Karpas-422 (cell line): ENCODE measurements around the gene ELFN1. TPM values are rescaled to one million over a fixed set of nuclear protein-coding genes. Genes with fewer than 3 reads are reported as not detected.

Experiments
- DNase-seq: peaks from one replicate; pipeline ENCODE4 v3.0.0-alpha.2; 2015
- H2AFZ ChIP-seq: fragments of 200-600 bp; sonication (generic); 2 replicates; pipeline ENCODE4 v1.6.1; 2014; ENCODE audit warnings: antibody characterized with exemption, low read length, mixed read lengths
- H3K27ac ChIP-seq: fragments of 200-600 bp; sonication (generic); 2 replicates; pipeline ENCODE4 v1.5.1; 2014; ENCODE audit warnings: mild to moderate bottlenecking, low read length, moderate library complexity
- H3K27me3 ChIP-seq: fragments of 200-600 bp; sonication (generic); 2 replicates; pipeline ENCODE4 v1.6.1; 2014; ENCODE audit warnings: low read length, mixed read lengths
- H3K36me3 ChIP-seq: fragments of 200-600 bp; sonication (generic); 2 replicates; pipeline ENCODE4 v1.6.1; 2014; ENCODE audit warnings: low read length, mixed read lengths; ENCODE audit not compliant: insufficient read depth
- H3K4me1 ChIP-seq: fragments of 200-600 bp; sonication (generic); 2 replicates; pipeline ENCODE4 v1.6.1; 2014; ENCODE audit warnings: mild to moderate bottlenecking, low read length, mixed read lengths
- H3K4me2 ChIP-seq: fragments of 200-600 bp; sonication (generic); 2 replicates; pipeline ENCODE4 v1.6.1; 2014; ENCODE audit warnings: low read length, low read depth, mild to moderate bottlenecking; ENCODE audit not compliant: poor library complexity, severe bottlenecking
- H3K4me3 ChIP-seq: fragments of 200-600 bp; sonication (generic); 2 replicates; pipeline ENCODE4 v1.5.1; 2014; ENCODE audit warnings: mild to moderate bottlenecking, antibody characterized with exemption, low read length, mixed read lengths
- H3K79me2 ChIP-seq: fragments of 200-600 bp; sonication (generic); 2 replicates; pipeline ENCODE4 v1.6.1; 2014; ENCODE audit warnings: mild to moderate bottlenecking, low read length, mixed read lengths
- H3K9ac ChIP-seq: fragments of 200-600 bp; sonication (generic); 2 replicates; pipeline ENCODE4 v1.6.0; 2014; ENCODE audit warnings: low read length
- H3K9me2 ChIP-seq: fragments of 200-600 bp; sonication (generic), shearing (Covaris generic); replicated peaks from 2 replicates; pipeline ENCODE4 v1.6.0; 2014; ENCODE audit warnings: mild to moderate bottlenecking, low read length, moderate library complexity; ENCODE audit not compliant: insufficient read depth
- H3K9me3 ChIP-seq: fragments of 300-700, 200-600 bp; sonication (generic); 2 replicates; pipeline ENCODE4 v1.6.1; 2014; ENCODE audit warnings: low read length, mixed read lengths
- H4K20me1 ChIP-seq: fragments of 200-600 bp; sonication (generic); 2 replicates; pipeline ENCODE4 v1.6.1; 2014; ENCODE audit warnings: mild to moderate bottlenecking, antibody characterized with exemption, low read length, low read depth; ENCODE audit not compliant: insufficient read depth
- total RNA-seq: library from RNA; depleted of rRNA; stranded (reverse); fragments of >200 nt; shearing (Covaris generic); gene quantifications from 2 replicates; pipeline ENCODE4 v1.2.3, GENCODE V29; 2014; ENCODE audit warnings: low replicate concordance

ELFN1 gene
- total RNA-seq, 1 experiment from 2014 or later = not detected

- H3K27me3 ChIP-seq = no peaks in the 10 kb centered on the region
Measured at GRCh38 chr7:1639532-1640175, 30.4 kb upstream of the ELFN1 start.

DNA sequence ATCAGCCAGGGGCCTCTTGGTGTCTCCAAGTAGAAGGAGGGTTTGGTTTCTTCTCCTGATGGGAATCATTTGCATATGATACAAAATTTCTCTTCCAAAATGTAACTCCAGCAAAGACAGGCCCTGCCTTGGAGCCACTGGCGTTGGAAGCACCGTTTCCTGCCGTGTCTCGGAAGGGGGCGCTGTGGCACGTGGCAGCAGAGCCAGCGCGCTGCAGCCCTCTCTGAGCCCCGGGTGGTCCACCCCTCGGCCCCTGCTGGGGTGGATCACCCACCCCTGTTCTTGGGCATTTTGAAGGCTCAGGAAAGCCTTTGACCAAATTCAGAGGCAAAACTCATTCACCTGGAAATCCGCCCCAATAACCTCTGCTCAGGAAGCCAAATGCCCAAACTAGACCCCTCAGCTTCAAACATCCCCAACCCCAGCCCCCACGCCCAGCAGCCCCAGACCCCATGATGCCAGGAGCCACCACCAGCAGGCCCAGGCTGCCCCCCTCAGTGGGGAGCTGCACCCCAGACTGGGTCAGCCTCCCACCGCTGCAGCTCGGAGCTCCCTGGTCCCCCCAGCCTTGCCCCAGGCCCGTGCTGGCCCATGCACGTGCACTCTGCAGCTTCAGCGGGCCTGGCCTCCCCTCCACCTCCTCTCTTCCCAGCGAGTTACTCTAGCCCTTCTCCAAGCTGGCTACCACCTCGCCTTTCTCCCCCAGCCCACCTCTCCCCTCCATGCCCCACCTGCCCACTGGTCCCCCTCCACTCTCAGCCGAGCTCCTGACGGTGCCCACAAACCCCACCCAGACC, 29.5 kb upstream of the ELFN1 start:
- Histone ChIP-seq H3K4me2 (no peak overlapping the region), H3K9me3 (no peaks in the 10 kb centered on the region; the same call in 1 of the 2 replicates), H3K9ac (no peak overlapping the region)

More at GRCh38 chr7:1639532-1640175, 30.4 kb upstream of the ELFN1 start:
- no peak overlapping the region for H3K9ac ChIP-seq
- H4K20me1 ChIP-seq = no peaks in the 10 kb centered on the region
- H3K27ac ChIP-seq = no peak overlapping the region
- H3K4me3 ChIP-seq = no peak overlapping the region
- H3K36me3 ChIP-seq = no peaks in the 10 kb centered on the region
- H3K79me2 ChIP-seq = no peaks in the 10 kb centered on the region
- no peaks in the 10 kb centered on the region; the same call in 1 of the 2 replicates for H3K9me3 ChIP-seq
- no peak for DNase-seq
- H2AFZ ChIP-seq = no peak overlapping the region
- no peak overlapping the region for H3K4me2 ChIP-seq
- no peaks in the 10 kb centered on the region for H3K9me2 ChIP-seq
- no peaks in the 10 kb centered on the region for H3K4me1 ChIP-seq

DNA sequence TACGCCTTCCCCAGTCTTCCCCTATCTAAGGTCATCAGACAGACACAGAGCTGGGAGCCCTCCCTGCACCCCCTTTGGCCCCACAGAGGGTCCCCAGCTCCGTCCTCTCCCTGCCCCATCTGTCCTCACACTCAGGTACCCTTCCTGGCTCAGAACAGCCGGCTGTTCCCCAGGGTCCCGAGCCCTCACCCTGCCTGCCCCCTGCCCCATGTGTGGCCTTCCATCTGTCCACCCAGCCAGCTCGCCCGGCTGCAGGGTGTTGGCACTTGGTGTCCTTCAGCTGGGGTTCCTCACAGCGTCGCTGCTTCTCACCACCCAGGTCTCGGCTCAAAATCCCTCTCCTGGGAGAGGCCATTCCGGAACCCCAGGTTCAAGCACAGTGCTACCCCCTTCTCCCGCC, 28.9 kb upstream of the ELFN1 start:
- no peaks in the 10 kb centered on the region for H3K4me1 ChIP-seq
- no peak for DNase-seq
- H3K4me3 ChIP-seq = no peak overlapping the region
- H3K9me2 ChIP-seq = no peaks in the 10 kb centered on the region
- no peak overlapping the region for H2AFZ ChIP-seq
- H3K27ac ChIP-seq = no peak overlapping the region
- no peaks in the 10 kb centered on the region for H3K36me3 ChIP-seq
- no peaks in the 10 kb centered on the region for H3K27me3 ChIP-seq
- H3K9ac ChIP-seq = no peak overlapping the region
- H3K79me2 ChIP-seq = no peaks in the 10 kb centered on the region
- no peaks in the 10 kb centered on the region for H3K9me3 ChIP-seq
- H4K20me1 ChIP-seq = no peaks in the 10 kb centered on the region
- H3K4me2 ChIP-seq = no peak overlapping the region

More for the DNA sequence above, 29.5 kb upstream of the ELFN1 start:
- H3K27ac ChIP-seq = no peak overlapping the region
- no peaks in the 10 kb centered on the region for H4K20me1 ChIP-seq
- H2AFZ ChIP-seq = no peak overlapping the region
- no peaks in the 10 kb centered on the region for H3K79me2 ChIP-seq
- no peaks in the 10 kb centered on the region for H3K4me1 ChIP-seq
- H3K4me3 ChIP-seq = no peak overlapping the region
- H3K36me3 ChIP-seq = no peaks in the 10 kb centered on the region
- no peaks in the 10 kb centered on the region for H3K27me3 ChIP-seq
- peak; percentile 63 for DNase-seq
- no peaks in the 10 kb centered on the region for H3K9me2 ChIP-seq

GRCh38 chr7:1641661-1642260, 28.3 kb upstream of the ELFN1 start:
- DNase-seq = no peak
- Histone ChIP-seq H3K27me3 (no peaks in the 10 kb centered on the region), H3K4me3 (no peak overlapping the region), H3K79me2 (no peaks in the 10 kb centered on the region), H2AFZ (no peak overlapping the region), H3K9me2 (no peaks in the 10 kb centered on the region), H3K27ac (no peak overlapping the region), H3K36me3 (no peaks in the 10 kb centered on the region), H3K4me1 (no peaks in the 10 kb centered on the region), H4K20me1 (no peaks in the 10 kb centered on the region), H3K4me2 (no peak overlapping the region), H3K9ac (no peak overlapping the region), H3K9me3 (no peaks in the 10 kb centered on the region)

GRCh38 chr7:1642291-1642731, 27.8 kb upstream of the ELFN1 start:
- Histone ChIP-seq H3K27me3 (no peaks in the 10 kb centered on the region), H2AFZ (no peak overlapping the region), H3K36me3 (no peaks in the 10 kb centered on the region), H3K27ac (no peak overlapping the region), H3K4me1 (no peaks in the 10 kb centered on the region), H3K9ac (no peak overlapping the region), H3K4me3 (no peak overlapping the region), H3K4me2 (no peak overlapping the region), H3K9me3 (no peaks in the 10 kb centered on the region), H4K20me1 (no peaks in the 10 kb centered on the region), H3K79me2 (no peaks in the 10 kb centered on the region), H3K9me2 (no peaks in the 10 kb centered on the region)
- DNase-seq = no peak

DNA sequence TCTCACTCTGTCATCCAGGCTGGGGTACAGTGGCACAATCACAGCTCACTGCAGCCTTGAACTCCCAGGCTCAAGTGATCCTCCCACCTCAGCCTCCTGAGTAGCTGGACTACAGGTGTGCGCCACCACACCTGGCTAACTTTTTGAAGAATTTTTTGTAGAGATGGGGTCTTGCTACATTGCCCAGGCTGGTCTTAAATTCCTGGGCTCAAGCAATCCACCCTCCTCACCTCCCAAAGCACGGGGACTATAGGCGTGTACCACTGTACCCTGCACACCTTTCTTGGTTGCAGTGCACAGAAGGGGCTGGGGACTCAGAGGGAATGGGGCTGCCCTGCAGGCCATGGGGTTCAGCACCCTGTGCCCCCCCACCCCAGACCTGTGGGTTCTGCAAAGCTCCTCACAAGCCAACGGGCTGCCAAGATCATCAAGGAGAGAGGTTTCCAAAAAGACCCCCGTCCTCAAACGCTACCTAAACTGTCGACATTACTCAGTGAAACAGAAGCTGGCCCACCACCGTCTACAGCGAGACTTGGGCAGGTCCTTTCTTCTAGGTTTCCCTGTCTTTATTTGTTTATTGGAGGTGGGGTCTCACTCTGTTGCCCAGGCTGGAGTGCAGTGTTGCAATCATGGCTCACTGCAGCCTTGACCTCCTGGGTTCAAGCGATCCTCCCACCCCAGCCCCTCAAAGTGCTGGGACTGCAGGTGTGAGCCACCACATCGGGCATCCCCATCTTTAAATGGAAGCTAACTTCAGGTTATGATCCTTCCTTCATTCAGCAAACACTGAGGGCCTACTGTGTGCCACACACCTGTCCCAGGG, 26.6 kb upstream of the ELFN1 start:
- no peak overlapping the region for H2AFZ ChIP-seq
- no peaks in the 10 kb centered on the region for H3K9me2 ChIP-seq
- H3K9me3 ChIP-seq = no peaks in the 10 kb centered on the region
- no peaks in the 10 kb centered on the region for H3K27me3 ChIP-seq
- no peak overlapping the region for H3K4me2 ChIP-seq
- no peaks in the 10 kb centered on the region for H3K79me2 ChIP-seq
- H3K4me3 ChIP-seq = no peak overlapping the region
- no peak overlapping the region for H3K9ac ChIP-seq
- no peaks in the 10 kb centered on the region for H3K4me1 ChIP-seq
- no peak overlapping the region for H3K27ac ChIP-seq
- no peaks in the 10 kb centered on the region for H4K20me1 ChIP-seq
- DNase-seq = no peak
- no peaks in the 10 kb centered on the region for H3K36me3 ChIP-seq

DNA sequence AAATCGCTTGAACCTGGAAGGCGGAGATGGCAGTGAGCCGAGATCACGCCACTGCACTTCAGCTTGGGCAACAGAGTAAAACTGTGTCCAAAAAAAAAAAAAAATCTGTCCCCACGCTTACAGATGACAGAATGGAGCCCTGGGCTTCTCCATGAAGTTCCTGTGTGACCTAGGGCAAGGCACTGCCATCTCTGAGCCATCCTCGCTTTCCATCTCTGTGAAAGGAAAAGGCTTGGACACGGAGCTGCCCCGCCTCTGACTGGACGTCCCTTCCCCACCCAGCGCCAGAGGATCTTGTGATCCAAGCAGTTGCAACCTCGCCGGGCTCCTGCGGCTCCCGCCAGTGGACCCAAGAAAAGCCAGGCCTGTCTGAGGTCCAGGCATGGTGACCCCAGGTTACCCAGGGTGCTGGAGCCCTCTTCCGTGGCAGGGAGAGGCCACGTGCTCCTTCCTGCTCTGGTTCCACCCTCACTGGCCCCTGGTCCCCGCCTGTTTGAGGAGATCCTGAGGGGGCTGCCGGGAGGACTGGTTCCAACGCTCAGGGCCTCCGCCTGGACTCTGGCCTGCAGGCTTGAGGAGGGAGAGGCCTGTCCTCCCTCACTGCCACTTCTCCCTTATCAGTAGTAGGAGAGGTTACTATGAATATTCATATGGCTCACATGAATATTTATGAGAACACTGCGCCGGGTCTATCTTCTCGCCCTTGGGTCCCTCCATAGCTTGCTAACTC, 25.6 kb upstream of the ELFN1 start:
- no peaks in the 10 kb centered on the region for H3K36me3 ChIP-seq
- H3K9me3 ChIP-seq = no peaks in the 10 kb centered on the region
- no peaks in the 10 kb centered on the region for H3K9me2 ChIP-seq
- H3K79me2 ChIP-seq = no peaks in the 10 kb centered on the region
- H3K4me1 ChIP-seq = no peaks in the 10 kb centered on the region
- no peak overlapping the region for H3K4me2 ChIP-seq
- no peak overlapping the region for H3K27ac ChIP-seq
- no peak for DNase-seq
- H3K4me3 ChIP-seq = no peak overlapping the region
- H4K20me1 ChIP-seq = no peaks in the 10 kb centered on the region
- H3K27me3 ChIP-seq = no peaks in the 10 kb centered on the region
- no peak overlapping the region for H3K9ac ChIP-seq
- H2AFZ ChIP-seq = no peak overlapping the region
